ENCODE measurements around the gene FGF19.

Gene FGF19

DNA sequence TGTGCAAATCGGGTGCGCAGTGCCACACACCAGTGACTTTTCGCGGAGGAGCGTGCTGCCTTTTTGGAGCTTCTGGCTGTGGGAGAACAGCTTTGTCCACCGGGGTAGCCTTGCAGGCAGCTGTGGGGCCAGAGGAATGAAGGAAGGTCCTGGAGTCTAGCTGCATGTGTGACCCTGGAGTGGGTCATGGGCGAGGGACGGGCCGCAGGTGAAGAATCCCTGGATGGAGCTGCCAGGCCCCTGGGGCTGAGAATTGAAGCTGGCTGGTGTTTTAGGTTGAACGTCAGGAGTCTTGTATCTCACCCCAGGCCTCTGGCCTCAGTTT is 54.3 kb downstream of the FGF19 start:
- no peak overlapping the region for H3K4me3 ChIP-seq (ENCODE audit: low read depth, low read length)
- no peak for TF ChIP-seq CTCF (IDR thresholded peaks at IDR 0.05; ENCODE audit: control insufficient read depth, extremely low read depth, insufficient read depth)
- no peak for DNase-seq (ENCODE audit: low read depth)

GRCh38 chr11:69648679-69649575 is 54.9 kb downstream of the FGF19 start:
- no peak for TF ChIP-seq CTCF (IDR thresholded peaks at IDR 0.05; ENCODE audit: control insufficient read depth, extremely low read depth, insufficient read depth)
- no peak overlapping the region for H3K4me3 ChIP-seq (ENCODE audit: low read depth, low read length)
- DNase-seq (ENCODE audit: low read depth), result no peak

Data from LNCaP clone FGC (cell line).